HG02870 (cell line): ENCODE data around the gene AGBL1.
A peak's percentile ranks its signal among the peaks of the same experiment; 100 is the strongest.

ENCODE experiments used
- ATAC-seq: cut with Tn5 transposase; IDR thresholded peaks from one replicate; pipeline ENCODE4 v1.9.1; 2021; ENCODE audit warnings: mild to moderate bottlenecking, moderate library complexity; ENCODE audit not compliant: unreplicated experiment

Gene AGBL1

DNA sequence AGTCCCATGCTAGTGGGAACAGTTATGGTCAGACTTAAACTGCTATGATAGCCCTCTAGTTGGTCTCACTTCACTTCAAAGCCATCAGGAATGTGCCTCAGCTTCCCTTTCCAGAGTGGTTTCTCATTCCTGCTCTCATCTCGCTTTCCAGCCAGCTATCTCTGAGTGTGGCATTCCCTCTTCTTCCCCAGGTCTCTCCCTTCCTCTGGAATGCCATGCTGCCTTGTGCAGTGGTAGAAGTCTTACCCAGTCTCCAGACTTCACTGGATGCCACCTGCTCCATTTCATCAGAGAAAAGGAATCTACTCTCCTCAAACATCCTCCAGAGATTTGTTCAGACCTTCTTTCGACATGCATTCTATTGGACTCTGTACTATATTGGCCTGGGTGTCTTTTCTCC lies 83.0 kb downstream of the AGBL1 start:
- ATAC-seq = no peak

DNA sequence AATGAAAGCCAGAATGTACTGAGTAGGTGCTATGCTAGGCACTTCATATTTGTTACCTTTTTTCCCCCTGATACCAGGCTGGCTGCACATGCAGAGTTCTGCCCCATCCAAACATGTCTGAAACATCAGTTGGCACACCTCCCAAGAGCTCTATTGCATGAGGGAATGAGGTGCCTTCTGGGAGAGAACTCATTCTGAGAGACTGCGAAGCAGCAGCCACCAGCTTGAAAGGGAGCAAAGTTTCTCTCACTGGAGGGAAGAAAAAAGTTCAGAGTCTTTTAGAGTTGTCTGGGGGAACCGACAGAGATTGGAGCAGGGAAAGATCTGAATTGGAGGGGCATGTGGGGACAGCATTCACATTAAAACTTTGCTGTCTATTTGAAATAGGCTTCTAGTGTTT lies 84.1 kb downstream of the AGBL1 start:
- no peak for ATAC-seq

- no peak for ATAC-seq
These were observed 84.7 kb downstream of the AGBL1 start for GRCh38 chr15:86164232-86164898.

DNA sequence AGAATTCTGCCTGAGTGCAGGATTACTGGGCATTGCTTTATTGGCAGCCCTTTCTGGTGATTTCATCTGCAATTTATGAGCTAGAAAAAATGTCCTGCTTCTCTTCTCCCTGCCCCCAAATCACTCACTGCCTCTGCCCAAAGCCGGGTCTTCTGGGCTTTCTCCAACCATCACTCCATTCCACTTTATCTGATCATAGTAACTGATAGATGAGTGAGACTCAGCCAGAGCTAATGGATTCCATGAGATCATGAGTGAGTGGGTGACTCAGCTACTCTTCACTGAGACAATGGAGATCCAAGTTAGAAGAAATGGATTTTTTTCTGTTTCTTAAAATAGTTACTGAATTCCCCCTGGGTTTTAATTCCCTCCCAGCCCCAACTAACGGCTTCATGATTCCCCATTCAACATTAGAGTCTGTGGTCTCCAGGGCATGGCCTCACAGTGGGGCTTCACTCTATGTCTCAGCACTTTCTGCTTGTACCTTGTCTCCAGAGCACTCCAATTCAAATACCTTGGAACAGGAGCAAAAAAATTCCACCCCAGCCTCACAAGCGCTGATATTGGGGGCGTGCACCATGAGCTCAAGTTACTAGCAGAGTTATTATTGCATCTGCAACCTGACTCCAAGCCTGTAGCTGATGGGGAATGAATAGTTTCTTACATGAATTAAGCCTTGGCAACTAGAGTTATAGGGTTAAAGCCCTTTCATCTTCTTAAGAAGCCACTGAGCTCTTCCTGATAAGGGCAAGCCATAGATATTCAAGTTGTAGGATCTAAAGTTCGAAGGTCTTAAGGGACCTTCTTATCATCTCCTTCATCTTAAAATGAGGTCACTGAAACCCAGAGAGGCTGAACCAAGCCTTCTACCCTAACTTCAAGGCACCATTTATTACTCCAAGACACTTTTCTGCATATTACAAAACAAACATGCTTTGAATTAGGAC lies 85.9 kb downstream of the AGBL1 start:
- ATAC-seq = no peak

GRCh38 chr15:86167841-86168240 lies 88.2 kb downstream of the AGBL1 start:
- no peak for ATAC-seq

- no peak for ATAC-seq
These were observed 99.2 kb downstream of the AGBL1 start for GRCh38 chr15:86178845-86179244.

DNA sequence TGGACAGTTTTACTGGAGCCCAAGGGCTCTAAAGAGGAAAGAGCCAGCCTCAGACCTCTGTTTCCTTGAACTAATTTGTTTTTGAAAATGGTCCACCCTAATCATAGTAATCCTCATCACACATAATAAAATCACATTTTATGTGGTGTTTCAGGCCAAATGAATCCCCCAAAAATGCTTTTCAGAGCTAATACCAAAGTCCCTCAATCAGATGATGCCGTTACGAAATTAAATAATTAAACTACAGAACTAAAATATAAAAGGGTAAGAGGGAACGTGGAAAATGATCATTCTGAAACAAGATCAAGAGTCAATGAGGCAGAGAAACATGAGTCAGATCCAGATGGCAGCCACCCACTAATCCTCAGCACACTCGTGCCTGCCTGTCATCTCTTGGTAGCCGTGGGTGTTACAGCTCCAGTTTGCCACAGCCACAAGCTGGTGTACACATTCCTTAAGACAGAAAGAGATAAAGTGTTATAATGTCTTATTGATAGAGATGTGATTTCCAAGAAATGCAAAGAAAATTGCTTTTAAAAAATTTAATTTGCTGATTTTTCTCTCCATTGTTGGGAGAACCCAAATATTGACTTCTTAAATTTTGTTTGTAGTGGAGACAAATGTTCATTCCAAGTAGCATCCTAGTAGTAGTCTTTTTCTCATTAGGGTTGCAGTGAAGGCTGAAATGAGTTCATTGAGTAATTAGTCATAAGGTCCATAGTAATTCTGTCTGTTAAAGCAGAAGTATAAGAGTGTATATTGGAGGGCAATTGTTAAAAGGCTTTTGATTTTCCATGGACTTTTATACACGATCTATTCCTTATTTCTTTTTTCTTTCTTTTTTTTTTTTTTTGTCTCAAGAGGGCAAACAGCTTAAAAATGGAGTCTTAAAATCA lies 104.2 kb downstream of the AGBL1 start:
- no peak for ATAC-seq

DNA sequence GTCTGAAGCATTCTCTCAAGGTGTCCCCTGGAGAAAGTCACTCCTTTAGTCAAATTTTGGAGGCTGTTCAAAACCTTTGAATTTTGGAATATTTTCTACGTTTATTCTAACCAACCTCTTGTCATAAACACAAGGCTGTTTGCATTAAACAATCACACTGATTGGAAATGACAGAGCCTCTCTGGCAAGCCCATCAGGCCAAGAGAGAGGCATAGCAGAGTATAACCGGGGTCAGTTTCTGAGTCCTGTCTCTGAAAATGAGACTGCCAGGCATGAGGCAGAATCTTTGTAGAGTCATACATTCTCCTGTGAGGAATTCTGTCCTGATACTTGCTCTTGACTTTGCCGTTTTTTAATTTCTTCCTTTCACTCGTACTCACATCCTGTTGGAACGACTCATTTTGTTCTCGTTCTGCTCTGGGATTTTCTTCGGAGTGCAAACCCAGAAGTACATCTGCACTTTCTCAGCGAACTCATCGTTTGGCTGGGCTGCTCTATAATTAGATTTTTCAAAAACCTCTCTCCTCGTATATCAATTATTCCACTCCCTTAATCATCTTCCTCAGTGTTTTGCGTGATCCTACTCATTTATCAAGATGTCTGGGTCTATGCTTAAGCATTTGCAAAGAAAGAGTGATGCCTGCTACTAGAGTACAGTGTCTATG lies 114.2 kb downstream of the AGBL1 start:
- no peak for ATAC-seq

GRCh38 chr15:86197770-86198169 lies 118.1 kb downstream of the AGBL1 start:
- no peak for ATAC-seq

DNA sequence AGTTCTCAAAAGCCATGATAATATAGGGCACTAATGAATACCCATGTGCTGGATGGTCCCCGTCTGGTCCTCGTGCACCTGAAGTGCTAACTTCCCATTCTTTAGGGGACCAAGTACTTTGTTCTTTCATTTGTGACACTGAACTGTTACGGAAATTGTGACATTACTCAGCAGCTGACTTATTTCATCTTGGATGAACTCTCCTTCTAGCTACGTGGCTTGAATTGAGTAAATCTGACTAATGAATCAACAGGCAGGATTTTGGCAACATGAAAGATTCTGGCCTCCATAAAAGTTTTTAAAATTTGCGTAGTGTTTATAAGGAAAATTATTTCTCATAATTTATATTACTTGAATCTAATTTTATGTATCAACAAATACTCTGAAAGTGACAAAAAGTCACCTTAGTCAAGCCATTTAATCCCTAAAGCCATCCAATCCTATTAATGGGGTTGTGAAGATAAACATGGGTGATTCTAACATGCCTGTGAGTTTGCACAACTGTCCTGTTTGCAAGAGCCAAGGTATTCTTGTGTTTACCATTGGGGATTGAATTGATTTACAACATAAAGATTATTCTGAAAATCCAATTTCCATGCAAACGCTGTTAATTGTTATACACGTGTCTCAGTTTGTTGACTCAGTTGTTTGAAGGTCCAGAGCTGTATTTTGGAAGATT lies 119.9 kb downstream of the AGBL1 start:
- ATAC-seq = no peak

DNA sequence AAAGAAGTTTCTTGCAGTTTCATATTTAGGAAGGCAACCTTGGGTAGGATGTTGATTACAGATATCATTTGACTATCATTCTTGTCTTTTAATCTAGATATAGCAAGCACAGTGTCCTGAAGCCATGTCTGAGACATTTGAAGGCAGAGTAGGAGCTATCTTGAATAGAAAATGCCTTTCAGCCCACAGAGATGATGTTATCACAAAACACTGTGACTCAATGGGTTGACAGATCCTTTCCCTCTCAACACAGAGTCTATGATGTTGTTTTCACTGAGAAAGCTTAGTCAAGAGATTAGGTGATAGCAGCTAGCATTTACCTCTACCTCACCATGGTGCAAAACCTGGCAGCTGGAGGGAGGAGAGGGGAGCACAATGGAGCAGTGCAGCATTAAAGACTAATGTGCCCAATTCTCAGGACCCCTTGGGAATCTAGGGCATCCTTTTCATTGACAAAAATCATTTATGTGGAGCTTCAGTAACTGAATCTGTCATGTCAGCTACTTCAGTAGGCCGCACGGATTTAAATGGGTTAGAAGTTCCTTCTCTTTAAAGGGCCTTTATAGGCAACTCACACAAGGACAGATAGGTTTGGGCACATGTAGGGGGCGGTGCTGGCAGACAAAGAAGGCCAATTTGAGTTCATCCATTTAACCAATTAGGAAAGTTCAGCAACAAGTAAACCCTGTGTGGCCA lies 121.8 kb downstream of the AGBL1 start:
- no peak for ATAC-seq

DNA sequence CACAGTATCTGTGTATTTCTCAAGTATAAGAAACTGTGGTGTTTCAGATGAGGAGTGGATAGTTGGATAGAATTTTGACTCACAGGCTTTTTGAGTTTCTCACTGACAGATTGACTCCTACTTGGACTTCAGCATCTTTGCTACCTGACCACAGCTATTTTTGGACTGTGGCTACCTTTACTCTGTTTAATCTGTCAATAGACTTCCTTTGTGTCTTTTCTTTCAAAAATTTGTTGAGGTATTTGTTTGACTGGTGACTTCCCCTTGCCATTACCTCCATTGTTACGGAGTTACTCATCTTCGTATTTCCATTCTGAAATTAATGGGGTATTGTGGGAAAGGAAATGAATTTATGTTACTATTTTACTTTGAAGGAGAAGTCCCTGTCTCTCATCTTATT lies 123.8 kb downstream of the AGBL1 start:
- no peak for ATAC-seq

DNA sequence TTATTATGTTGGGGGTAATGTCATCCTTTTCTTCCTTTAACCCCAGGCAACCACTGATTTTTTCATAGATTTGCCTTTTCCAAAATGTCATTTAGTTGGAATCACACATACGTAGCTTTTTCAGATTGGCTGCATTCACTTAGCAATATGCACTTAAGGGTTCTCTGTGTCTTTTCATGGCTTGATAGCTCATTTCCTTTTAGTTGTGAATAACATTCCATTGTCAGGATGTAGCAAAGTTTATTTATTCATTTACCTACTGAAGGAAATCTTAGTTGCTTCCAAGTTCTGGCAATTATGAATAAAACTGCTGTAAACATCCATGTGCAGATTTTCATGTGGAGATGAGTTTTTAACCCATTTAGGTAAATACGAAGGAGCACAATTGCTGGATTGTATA lies 125.4 kb downstream of the AGBL1 start:
- ATAC-seq = no peak

DNA sequence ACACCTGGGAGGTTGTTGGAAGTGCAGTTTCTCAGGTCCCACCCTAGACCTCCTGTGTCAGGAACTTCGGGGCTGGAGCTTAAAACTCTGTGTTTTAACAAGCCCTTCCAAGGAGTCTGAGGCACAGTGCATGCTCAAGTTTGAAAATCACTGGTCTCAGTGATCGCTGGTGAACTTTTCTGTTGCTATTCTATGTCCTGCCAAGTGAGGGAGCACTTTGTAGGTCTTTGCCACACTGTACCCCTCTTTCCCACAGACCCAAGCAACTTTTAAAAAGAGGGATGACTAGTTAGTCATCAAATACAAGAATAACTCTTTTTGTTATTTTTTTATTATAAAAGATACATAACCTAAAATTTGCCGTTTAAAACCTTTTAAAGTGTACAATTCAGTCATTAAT lies 133.7 kb downstream of the AGBL1 start:
- no peak for ATAC-seq

- no peak for ATAC-seq
These were observed 134.2 kb downstream of the AGBL1 start for GRCh38 chr15:86213888-86214287.

DNA sequence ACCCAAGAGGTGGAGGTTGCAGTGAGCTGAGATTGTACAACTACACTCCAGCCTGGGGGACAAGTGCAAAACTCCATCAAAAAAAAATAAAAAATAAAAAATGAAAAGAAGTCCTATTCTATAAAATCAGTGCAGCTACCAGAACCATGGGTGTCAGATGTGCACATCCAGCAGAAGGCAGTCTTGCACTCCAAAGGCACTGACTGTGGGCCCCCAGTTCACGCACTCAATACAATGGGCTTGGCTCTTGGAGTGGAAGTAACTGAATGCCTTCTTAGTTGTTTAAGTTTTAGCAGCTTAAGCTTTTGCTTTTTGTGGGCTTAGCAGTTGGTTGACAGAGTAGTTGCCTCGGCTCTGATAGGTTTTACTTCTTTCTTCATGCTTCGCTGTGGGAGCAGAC lies 141.4 kb downstream of the AGBL1 start:
- no peak for ATAC-seq

- no peak for ATAC-seq
These were observed 149.6 kb downstream of the AGBL1 start for GRCh38 chr15:86229306-86229705.

DNA sequence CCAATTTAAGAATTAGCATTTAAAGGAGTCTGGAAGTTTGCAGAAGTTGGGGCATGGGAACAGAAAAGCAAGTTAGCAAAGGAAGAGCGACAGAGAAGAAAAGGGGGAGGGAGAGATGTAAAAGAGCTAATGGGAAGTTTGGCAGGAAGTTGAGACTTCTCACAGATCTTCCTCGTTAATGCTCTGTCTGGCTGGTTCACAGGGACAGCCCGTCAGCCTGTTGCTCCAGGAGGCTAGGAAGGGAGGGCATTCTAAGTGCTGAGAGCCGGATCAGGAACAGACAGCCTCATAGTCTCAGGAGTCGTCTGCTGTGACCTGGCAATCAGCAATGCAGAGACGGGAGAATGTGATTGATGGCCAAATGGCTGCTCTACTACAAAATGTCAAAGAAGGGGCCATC lies 150.3 kb downstream of the AGBL1 start:
- ATAC-seq = no peak

- ATAC-seq = peak; percentile 47
These were observed 152.4 kb downstream of the AGBL1 start for GRCh38 chr15:86231864-86232721.
